Mammary epithelial cell (primary cell): ENCODE data around the gene OR5D18.

Experiments
- EZH2 ChIP-seq: IDR thresholded peaks from 2 replicates; pipeline ENCODE4 v1.6.1; 2012; ENCODE audit warnings: low read length, inconsistent platforms, borderline replicate concordance
- TF ChIP-seq, protein P1 (sequence below), 2 donors: IDR thresholded peaks in 1 of 2; conservative IDR thresholded peaks in 1 of 2; 2 replicates each; pipeline ENCODE4 v1.5.1; 2011 to 2012; ENCODE audit warnings: inconsistent platforms in 2 of 2, low read length in 2 of 2, mild to moderate bottlenecking in 2 of 2, control low read depth in 1 of 2, low read depth in 1 of 2; ENCODE audit not compliant: insufficient read depth in 1 of 2; ENCODE audit errors: extremely low read depth in 1 of 2

DNA sequence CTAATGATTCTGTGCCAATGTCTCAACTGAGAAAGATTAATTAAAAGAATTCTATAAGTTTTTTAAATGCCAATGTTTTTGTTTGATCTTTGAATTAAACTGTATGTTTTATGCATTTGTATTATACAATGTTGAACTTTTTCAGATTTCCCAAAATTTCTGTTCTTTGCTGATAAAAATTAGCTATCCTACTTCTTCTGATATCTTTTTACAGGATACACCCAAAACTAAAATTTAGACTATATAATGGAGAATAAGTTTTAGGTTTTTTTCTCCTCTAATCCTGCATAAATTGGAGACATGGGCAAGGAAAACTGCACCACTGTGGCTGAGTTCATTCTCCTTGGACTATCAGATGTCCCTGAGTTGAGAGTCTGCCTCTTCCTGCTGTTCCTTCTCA, 7.5 kb downstream of the OR5D18 start, which contains the start of gene OR5L2:
- TF ChIP-seq, protein P1, sequence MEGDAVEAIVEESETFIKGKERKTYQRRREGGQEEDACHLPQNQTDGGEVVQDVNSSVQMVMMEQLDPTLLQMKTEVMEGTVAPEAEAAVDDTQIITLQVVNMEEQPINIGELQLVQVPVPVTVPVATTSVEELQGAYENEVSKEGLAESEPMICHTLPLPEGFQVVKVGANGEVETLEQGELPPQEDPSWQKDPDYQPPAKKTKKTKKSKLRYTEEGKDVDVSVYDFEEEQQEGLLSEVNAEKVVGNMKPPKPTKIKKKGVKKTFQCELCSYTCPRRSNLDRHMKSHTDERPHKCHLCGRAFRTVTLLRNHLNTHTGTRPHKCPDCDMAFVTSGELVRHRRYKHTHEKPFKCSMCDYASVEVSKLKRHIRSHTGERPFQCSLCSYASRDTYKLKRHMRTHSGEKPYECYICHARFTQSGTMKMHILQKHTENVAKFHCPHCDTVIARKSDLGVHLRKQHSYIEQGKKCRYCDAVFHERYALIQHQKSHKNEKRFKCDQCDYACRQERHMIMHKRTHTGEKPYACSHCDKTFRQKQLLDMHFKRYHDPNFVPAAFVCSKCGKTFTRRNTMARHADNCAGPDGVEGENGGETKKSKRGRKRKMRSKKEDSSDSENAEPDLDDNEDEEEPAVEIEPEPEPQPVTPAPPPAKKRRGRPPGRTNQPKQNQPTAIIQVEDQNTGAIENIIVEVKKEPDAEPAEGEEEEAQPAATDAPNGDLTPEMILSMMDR (conservative IDR thresholded peaks at IDR 0.05 in 1 of 2, IDR thresholded peaks at IDR 0.05 in 1 of 2; ENCODE audit: extremely low read depth in 1 of 2, insufficient read depth in 1 of 2, low read depth in 1 of 2, low read length in 2 of 2), result no peak
- no peak for TF ChIP-seq EZH2
